Panc1 (cell line): ENCODE measurements around the gene CLASRP. TPM values are rescaled to one million over a fixed set of nuclear protein-coding genes. Genes with fewer than 3 reads are reported as not detected.

Source experiments
- ATAC-seq: fragments of 200-7000 bp; cut with Tn5 transposase; 2 replicates; pipeline ENCODE4 v1.9.1; 2020; ENCODE audit warnings: mild to moderate bottlenecking, moderate library complexity
- BruUV-seq: library from RNA; stranded (reverse); fragments of 400-500 nt; replicated peaks from 2 replicates; lab custom pipeline; 2021; lab: Mats Ljungman, UMichigan
- CTCF ChIA-PET: fragments of 300-600 bp; sonication (Branson Sonifier 250); formaldehyde crosslinking; loops from one replicate; lab custom pipeline; 2022; ENCODE audit warnings: antibody characterized with exemption; lab: Charles Lee
- POLR2A ChIA-PET: fragments of 300-600 bp; sonication (Branson Sonifier 250); formaldehyde crosslinking; loops from one replicate; lab custom pipeline; 2022; ENCODE audit warnings: antibody characterized with exemption; lab: Charles Lee
- DNase-seq: peaks from one replicate; pipeline ENCODE4 v3.0.0-alpha.2; 2010; ENCODE audit warnings: low read depth, low spot score
- H3K27ac ChIP-seq: 2 replicates; pipeline ENCODE4 v1.5.1; 2011; ENCODE audit warnings: mild to moderate bottlenecking, low read length, inconsistent platforms
- H3K27me3 ChIP-seq: fragments of 200-500 bp; sonication (Bioruptor generic); 2 replicates; pipeline ENCODE4 v1.6.0; 2014; ENCODE audit warnings: low read length, inconsistent platforms; ENCODE audit not compliant: control insufficient read depth, insufficient read depth
- H3K36me3 ChIP-seq: fragments of 200-500 bp; sonication (Bioruptor generic); 2 replicates; pipeline ENCODE4 v1.5.1; 2014; ENCODE audit warnings: inconsistent platforms, mild to moderate bottlenecking, low read length, moderate library complexity; ENCODE audit not compliant: control insufficient read depth, insufficient read depth
- H3K4me1 ChIP-seq: 2 replicates; pipeline ENCODE4 v1.5.1; 2011; ENCODE audit warnings: inconsistent platforms, mild to moderate bottlenecking, low read length, moderate library complexity; ENCODE audit not compliant: control insufficient read depth, insufficient read depth
- H3K4me3 ChIP-seq, 2 experiments: 2 replicates each; pipeline ENCODE4 v1.5.1; 2011 to 2012; ENCODE audit warnings: low read depth in 2 of 2, low read length in 2 of 2, mild to moderate bottlenecking in 2 of 2, inconsistent platforms in 1 of 2, moderate library complexity in 1 of 2
- H3K9me3 ChIP-seq: fragments of 200-500 bp; sonication (Bioruptor generic); 2 replicates; pipeline ENCODE4 v1.5.1; 2014; ENCODE audit warnings: low read depth, mild to moderate bottlenecking, inconsistent platforms, low read length, moderate library complexity; ENCODE audit not compliant: control insufficient read depth, insufficient read depth
- POLR2AphosphoS5 ChIP-seq: IDR thresholded peaks from 2 replicates; pipeline ENCODE4 v1.6.1; 2012; ENCODE audit warnings: mild to moderate bottlenecking, low read depth, low read length, moderate library complexity
- SIN3A ChIP-seq: IDR thresholded peaks from 2 replicates; pipeline ENCODE4 v1.6.1; 2012; ENCODE audit warnings: low read depth, mild to moderate bottlenecking, low read length, moderate library complexity, borderline replicate concordance; ENCODE audit not compliant: insufficient read depth
- TCF7L2 ChIP-seq: IDR thresholded peaks from 2 replicates; pipeline ENCODE4 v1.6.1; 2011; ENCODE audit warnings: mild to moderate bottlenecking, low read depth, low read length, inconsistent platforms
- in situ Hi-C: cut with HindIII; loops from 2 replicates; pipeline ENCODE4 v1.10.0; 2016; ENCODE audit warnings: low sequenced_read_pairs, low pct_unique_long_range_greater_than_20kb
- intact Hi-C: fragments of 100-400 bp; cut with micrococcal nuclease; formaldehyde crosslinking; loops from one replicate; pipeline ENCODE4 v1.10.0; 2022; ENCODE audit not compliant: unreplicated experiment
- total RNA-seq: library from RNA; stranded (reverse); gene quantifications from one replicate; pipeline ENCODE4 v1.2.1, GENCODE V29; 2021; ENCODE audit not compliant: unreplicated experiment
- TF ChIP-seq, protein P1 (sequence below): fragments of 450-650 bp; IDR thresholded peaks from 2 replicates; pipeline ENCODE4 v1.5.1; 2017; ENCODE audit warnings: mild to moderate bottlenecking
- TF ChIP-seq, protein P2 (sequence below), 2 experiments: IDR thresholded peaks; 2 replicates each; pipeline ENCODE4 v1.6.1; 2011 to 2012; ENCODE audit warnings: low read depth in 2 of 2, control low read depth in 1 of 2, low read length in 1 of 2, mild to moderate bottlenecking in 1 of 2, moderate library complexity in 1 of 2; ENCODE audit not compliant: insufficient read depth in 1 of 2

CLASRP gene
- total RNA-seq, 1 experiment from 2014 or later = 72.4 TPM

DNA sequence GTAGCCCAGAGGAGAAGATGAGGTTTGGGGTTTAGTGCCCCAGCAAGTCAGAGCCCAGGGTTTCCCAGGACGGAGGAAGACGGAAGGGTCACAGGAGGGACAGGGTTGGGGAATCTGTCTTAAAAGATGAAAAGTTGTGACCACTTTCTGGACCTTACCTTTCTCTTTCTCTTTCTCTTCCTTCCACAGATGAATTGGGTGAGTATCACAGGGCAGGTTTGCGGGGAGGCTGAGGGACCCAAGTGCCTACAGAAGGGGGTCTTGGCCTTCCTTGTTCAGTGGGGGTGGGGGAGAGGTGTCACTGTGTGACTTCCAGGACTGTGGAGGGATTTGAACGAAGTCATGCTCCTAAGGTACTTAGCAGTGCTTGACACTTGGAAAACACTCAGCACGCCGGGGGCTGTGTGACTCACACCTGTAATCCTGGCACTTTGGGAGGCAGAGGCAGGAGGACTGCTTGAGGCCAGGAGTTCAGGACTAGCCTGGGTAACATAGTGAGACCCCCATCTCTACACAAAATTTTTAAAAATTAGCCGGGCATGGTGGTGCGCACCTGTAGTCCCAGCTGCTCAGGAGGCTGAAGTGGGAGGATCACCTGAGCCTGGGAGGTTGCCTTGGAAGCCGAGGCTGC lies 29.1 kb upstream of the CLASRP start:
- CTCF ChIA-PET = no interaction called here
- intact Hi-C loops = no loop called here
- ATAC-seq = no peak

DNA sequence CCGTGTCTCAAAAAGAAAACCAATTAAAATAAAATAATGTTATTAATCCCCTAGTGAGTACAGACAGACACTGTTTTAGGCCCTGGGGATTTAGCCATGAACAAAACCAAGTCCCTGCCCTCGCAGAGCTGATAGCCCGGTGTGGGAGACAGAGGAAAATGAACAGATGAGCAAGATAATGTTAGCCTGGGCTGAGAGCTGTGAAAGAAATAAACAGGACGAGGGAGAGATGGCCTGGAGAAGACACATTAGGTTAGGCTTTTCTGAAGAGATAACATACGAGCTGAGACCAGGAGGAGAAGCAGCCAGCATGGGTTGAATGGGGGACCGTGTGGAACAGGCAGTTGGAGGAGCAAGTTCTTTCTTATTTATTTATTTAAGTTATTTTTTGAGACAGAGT lies 28.5 kb upstream of the CLASRP start:
- DNase-seq = no peak
- BruUV-seq = no TSS peak
- intact Hi-C loops (no loop called here), in situ Hi-C loops (no loop called here)
- CTCF ChIA-PET = no interaction called here
- H3K4me1 ChIP-seq = no peaks in the 10 kb centered on the region
- no peak overlapping the region for H3K27ac ChIP-seq
- no peak overlapping the region for H3K4me3 ChIP-seq
- POLR2A ChIA-PET = no interaction called here
- ATAC-seq = no peak
- H3K27me3 ChIP-seq = no peaks in the 10 kb centered on the region
- H3K36me3 ChIP-seq = peaks cover 3% of the 10 kb centered on the region; the same call in 1 of the 2 replicates
- TF ChIP-seq TCF7L2 (no peak), POLR2AphosphoS5 (no peak), SIN3A (no peak)
- TF ChIP-seq, protein P1, sequence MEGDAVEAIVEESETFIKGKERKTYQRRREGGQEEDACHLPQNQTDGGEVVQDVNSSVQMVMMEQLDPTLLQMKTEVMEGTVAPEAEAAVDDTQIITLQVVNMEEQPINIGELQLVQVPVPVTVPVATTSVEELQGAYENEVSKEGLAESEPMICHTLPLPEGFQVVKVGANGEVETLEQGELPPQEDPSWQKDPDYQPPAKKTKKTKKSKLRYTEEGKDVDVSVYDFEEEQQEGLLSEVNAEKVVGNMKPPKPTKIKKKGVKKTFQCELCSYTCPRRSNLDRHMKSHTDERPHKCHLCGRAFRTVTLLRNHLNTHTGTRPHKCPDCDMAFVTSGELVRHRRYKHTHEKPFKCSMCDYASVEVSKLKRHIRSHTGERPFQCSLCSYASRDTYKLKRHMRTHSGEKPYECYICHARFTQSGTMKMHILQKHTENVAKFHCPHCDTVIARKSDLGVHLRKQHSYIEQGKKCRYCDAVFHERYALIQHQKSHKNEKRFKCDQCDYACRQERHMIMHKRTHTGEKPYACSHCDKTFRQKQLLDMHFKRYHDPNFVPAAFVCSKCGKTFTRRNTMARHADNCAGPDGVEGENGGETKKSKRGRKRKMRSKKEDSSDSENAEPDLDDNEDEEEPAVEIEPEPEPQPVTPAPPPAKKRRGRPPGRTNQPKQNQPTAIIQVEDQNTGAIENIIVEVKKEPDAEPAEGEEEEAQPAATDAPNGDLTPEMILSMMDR = no peak
- TF ChIP-seq, protein P2, sequence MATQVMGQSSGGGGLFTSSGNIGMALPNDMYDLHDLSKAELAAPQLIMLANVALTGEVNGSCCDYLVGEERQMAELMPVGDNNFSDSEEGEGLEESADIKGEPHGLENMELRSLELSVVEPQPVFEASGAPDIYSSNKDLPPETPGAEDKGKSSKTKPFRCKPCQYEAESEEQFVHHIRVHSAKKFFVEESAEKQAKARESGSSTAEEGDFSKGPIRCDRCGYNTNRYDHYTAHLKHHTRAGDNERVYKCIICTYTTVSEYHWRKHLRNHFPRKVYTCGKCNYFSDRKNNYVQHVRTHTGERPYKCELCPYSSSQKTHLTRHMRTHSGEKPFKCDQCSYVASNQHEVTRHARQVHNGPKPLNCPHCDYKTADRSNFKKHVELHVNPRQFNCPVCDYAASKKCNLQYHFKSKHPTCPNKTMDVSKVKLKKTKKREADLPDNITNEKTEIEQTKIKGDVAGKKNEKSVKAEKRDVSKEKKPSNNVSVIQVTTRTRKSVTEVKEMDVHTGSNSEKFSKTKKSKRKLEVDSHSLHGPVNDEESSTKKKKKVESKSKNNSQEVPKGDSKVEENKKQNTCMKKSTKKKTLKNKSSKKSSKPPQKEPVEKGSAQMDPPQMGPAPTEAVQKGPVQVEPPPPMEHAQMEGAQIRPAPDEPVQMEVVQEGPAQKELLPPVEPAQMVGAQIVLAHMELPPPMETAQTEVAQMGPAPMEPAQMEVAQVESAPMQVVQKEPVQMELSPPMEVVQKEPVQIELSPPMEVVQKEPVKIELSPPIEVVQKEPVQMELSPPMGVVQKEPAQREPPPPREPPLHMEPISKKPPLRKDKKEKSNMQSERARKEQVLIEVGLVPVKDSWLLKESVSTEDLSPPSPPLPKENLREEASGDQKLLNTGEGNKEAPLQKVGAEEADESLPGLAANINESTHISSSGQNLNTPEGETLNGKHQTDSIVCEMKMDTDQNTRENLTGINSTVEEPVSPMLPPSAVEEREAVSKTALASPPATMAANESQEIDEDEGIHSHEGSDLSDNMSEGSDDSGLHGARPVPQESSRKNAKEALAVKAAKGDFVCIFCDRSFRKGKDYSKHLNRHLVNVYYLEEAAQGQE (IDR thresholded peaks at IDR 0.05; ENCODE audit: insufficient read depth in 1 of 2, low read depth in 2 of 2, low read length in 1 of 2) = no peak
- no peaks in the 10 kb centered on the region for H3K9me3 ChIP-seq

More for the DNA sequence above, 29.1 kb upstream of the CLASRP start:
- H3K4me1 ChIP-seq = no peaks in the 10 kb centered on the region
- peaks cover 3% of the 10 kb centered on the region; the same call in 1 of the 2 replicates for H3K36me3 ChIP-seq
- H3K27ac ChIP-seq = no peak overlapping the region
- POLR2A ChIA-PET = no interaction called here
- no peak for DNase-seq
- BruUV-seq = no TSS peak
- TF ChIP-seq, protein P2 (IDR thresholded peaks at IDR 0.05; ENCODE audit: insufficient read depth in 1 of 2, low read depth in 2 of 2, low read length in 1 of 2) = no peak
- TF ChIP-seq TCF7L2 = no peak
- no peak for TF ChIP-seq SIN3A
- no peak for TF ChIP-seq POLR2AphosphoS5
- TF ChIP-seq, protein P1 = no peak
- in situ Hi-C loops = no loop called here
- H3K27me3 ChIP-seq = no peaks in the 10 kb centered on the region
- H3K4me3 ChIP-seq = no peak overlapping the region
- no peaks in the 10 kb centered on the region for H3K9me3 ChIP-seq
